ENCODE data around the gene ISL1. TPM values are rescaled to one million over a fixed set of nuclear protein-coding genes. Genes with fewer than 3 reads are reported as not detected.

ISL1 gene
- total RNA-seq, 1 donor from 2014 or later, result 31.5 TPM

DNA sequence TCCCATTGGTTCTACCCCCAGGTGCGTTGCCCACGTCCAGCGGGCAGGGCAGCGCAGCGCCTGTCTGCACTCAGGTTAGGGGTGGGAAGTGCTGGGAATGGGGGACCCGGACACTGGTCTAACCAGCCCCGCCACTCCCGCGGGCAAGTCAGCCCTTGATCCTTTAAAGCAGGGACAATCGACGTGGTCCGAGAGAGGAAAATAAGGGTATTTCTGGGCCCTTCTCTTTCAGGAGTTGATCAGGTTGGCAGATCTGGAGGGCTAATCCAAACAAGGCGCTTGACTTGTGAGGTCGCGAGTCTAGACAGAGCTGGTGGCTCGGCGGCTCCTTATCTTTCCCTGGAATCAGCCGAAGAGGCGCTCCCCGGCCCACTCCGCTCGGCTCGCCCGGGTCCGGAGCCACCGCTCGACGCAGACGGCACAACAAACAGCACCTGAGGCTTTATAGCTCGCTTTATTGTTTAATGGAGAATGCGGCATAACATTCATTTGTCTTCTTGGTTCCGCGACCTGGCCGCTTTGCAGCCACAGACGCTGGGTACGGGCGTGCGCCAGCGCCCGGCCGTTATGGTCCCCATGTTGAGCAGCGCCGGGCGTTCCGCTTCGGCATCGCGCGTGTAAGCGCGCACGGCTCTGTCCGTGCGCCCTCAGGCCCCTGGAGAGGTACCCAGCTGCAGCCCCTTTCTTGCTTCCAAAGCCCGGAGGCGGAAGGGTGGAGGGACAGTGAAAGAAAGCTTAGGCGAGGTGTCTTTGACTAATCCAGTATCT lies 15.8 kb downstream of the ISL1 start:
- Mint-ChIP-seq H3K9me3 (no peaks in the 10 kb centered on the region), H3K27me3 (peaks cover 92% of the 10 kb centered on the region), H3K4me1 (ENCODE audit: unreplicated experiment) (peaks cover 12% of the 10 kb centered on the region), H3K27ac (peak overlapping the region; percentile 26), H3K4me3 (peak overlapping the region; percentile 85), H3K36me3 (no peaks in the 10 kb centered on the region)
- DNase-seq (ENCODE audit: extremely low spot score, unreplicated experiment), result no peak
- TF ChIP-seq, protein P1, sequence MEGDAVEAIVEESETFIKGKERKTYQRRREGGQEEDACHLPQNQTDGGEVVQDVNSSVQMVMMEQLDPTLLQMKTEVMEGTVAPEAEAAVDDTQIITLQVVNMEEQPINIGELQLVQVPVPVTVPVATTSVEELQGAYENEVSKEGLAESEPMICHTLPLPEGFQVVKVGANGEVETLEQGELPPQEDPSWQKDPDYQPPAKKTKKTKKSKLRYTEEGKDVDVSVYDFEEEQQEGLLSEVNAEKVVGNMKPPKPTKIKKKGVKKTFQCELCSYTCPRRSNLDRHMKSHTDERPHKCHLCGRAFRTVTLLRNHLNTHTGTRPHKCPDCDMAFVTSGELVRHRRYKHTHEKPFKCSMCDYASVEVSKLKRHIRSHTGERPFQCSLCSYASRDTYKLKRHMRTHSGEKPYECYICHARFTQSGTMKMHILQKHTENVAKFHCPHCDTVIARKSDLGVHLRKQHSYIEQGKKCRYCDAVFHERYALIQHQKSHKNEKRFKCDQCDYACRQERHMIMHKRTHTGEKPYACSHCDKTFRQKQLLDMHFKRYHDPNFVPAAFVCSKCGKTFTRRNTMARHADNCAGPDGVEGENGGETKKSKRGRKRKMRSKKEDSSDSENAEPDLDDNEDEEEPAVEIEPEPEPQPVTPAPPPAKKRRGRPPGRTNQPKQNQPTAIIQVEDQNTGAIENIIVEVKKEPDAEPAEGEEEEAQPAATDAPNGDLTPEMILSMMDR (conservative IDR thresholded peaks at IDR 0.05), result no peak

DNA sequence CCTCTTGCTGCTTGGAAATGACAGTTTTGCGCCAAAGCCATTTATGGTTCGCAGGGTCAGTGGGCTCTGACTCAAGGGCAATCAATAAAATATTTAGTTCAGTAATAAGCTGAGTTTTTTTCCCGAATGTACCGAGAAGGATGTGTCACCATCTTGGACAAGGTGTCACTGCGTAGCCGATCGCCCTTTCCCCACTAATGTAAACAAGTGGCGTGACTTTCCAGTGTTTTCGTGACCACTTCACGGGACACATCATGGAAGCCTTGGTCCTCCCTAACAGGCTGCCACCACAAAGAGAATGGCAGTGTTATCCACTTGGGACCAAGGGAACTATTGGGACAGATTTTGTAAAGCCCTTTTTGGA lies 16.4 kb downstream of the ISL1 start:
- H3K36me3 Mint-ChIP-seq, result no peaks in the 10 kb centered on the region
- DNase-seq (ENCODE audit: extremely low spot score, unreplicated experiment), result no peak
- peaks cover 12% of the 10 kb centered on the region for H3K4me1 Mint-ChIP-seq (ENCODE audit: unreplicated experiment)
- no peaks in the 10 kb centered on the region for H3K9me3 Mint-ChIP-seq
- H3K27ac Mint-ChIP-seq, result peak overlapping the region; percentile 4
- peaks cover 92% of the 10 kb centered on the region for H3K27me3 Mint-ChIP-seq
- TF ChIP-seq, protein P1 (conservative IDR thresholded peaks at IDR 0.05), result no peak
- peak overlapping the region; percentile 85 for H3K4me3 Mint-ChIP-seq

DNA sequence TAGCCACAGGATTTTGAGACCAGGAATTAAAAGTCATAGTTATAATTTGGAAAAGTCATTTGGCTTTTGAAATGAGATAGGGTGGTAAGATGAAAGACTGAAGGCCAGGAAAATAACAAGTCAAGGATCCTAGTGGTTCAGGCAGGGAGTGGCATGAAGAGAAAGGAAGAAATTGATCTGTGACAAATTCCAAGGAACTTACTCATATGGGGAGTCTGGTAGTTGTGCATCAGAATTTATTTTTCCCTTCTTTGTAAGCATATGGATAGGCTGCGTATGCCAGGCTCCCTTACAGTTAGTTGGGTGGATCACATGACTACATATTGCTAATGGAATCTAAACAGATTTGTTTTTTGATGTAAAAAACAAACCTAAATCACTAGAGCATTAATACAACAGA lies 21.0 kb downstream of the ISL1 start:
- Mint-ChIP-seq H3K9me3 (no peaks in the 10 kb centered on the region), H3K27ac (no peak overlapping the region), H3K27me3 (peaks cover 66% of the 10 kb centered on the region), H3K4me3 (no peak overlapping the region), H3K4me1 (ENCODE audit: unreplicated experiment) (peaks cover 11% of the 10 kb centered on the region), H3K36me3 (no peaks in the 10 kb centered on the region)
- no peak for DNase-seq (ENCODE audit: extremely low spot score, unreplicated experiment)
- TF ChIP-seq, protein P1 (conservative IDR thresholded peaks at IDR 0.05), result peak; percentile 15

DNA sequence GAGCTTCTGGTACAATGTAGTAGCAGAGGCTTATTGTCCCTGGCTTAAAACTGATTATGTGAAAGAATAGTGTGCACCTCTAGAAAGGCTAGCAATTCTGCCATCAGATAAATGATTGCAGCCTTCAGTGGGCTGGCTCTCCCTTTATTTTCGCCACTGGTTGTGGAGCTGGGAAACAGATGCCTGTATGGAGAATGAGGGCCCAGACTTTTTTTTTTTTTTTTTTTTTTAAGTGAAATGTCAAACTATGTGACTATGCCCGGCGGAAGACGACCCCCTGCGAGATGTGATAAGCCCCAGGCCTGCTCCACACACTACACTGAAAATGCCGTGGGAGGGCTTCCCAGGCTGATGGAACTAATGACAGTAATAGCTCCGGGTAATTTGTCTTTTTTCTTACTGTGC lies 28.7 kb downstream of the ISL1 start:
- Mint-ChIP-seq H3K27me3 (peaks cover 47% of the 10 kb centered on the region), H3K27ac (no peak overlapping the region), H3K4me1 (ENCODE audit: unreplicated experiment) (peaks cover 7% of the 10 kb centered on the region), H3K36me3 (no peaks in the 10 kb centered on the region), H3K9me3 (no peaks in the 10 kb centered on the region), H3K4me3 (no peak overlapping the region)
- no peak for DNase-seq (ENCODE audit: extremely low spot score, unreplicated experiment)
- TF ChIP-seq, protein P1 (conservative IDR thresholded peaks at IDR 0.05), result no peak

DNA sequence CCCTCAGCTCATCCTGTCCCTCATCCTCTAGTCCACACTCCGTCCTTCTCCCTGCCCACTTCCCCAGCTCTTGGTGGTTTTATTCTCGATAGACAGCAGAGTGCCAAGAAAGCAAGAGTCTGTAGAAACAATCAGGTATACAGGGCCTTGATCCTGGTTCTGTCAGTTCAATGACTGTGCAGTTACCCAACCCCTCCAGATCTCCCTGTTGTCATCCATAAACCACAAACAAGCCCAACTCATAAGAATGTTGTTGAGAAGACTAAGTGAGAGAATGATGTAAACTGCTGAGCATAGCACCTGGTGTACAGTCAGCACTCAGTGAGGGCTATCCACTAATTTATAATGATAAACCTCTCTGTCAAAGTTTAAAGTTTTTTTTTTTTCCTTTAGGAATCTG lies 31.3 kb downstream of the ISL1 start:
- Mint-ChIP-seq H3K4me1 (ENCODE audit: unreplicated experiment) (peaks cover 7% of the 10 kb centered on the region), H3K36me3 (no peaks in the 10 kb centered on the region), H3K27me3 (peaks cover 44% of the 10 kb centered on the region), H3K27ac (no peak overlapping the region), H3K9me3 (no peaks in the 10 kb centered on the region), H3K4me3 (no peak overlapping the region)
- DNase-seq (ENCODE audit: extremely low spot score, unreplicated experiment), result no peak
- TF ChIP-seq, protein P1 (conservative IDR thresholded peaks at IDR 0.05), result no peak
